Measurements from ENCODE around the gene LAD1. TPM values are rescaled to one million over a fixed set of nuclear protein-coding genes. Genes with fewer than 3 reads are reported as not detected.

Gene LAD1
- total and polyA plus RNA-seq, 2 of the 13 experiments (the other 11 are each of a cell fraction or from before 2014, with no cell fraction given) = 10.8 to 65.6 TPM

DNA sequence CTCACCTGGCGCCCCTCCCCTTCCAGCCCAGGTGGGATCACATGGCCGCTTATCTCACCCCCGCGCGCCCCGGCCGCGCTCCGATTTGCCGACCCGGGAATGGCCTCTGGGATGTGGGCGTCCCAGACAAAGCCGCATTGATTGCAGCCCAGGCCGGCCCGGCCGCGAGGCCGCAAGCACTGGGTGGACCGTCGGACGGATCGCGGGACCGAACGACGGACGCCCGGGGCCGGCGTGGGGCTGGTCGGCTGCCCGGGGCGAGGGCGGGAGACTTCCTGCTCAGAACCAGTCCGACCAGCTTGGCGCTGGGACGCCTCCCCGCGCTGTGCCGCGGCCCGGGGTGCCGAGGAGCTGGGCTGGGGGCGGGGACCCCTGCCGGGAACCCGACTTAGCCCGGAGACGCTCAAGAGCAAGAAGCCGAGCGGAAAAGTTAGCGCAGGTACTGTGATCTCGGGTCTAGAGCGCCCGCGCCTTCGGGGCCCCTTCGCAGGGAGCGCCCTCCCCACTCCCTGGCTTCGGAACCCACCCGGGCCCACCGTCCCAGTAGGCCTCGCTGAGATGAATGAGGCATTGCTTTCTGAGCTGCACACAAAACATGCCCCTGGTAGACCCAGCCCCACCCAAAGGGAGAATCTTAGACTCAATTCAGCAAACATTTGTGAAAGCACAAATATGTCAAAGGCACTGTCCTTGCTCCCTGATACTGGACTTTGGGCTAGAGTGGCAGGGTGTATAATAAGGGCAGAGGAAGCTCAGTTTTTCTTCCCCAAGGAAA lies 415 bp upstream of the LAD1 start (continued):
- TF ChIP-seq AHR (CRISPR knock-in tag; IDR thresholded peaks at IDR 0.05) (no peak), ZNF790 (CRISPR knock-in tag; IDR thresholded peaks at IDR 0.05; ENCODE audit: borderline replicate concordance) (peak; percentile 63; the same call in 1 of the 2 replicates), FUBP1 (CRISPR knock-in tag; IDR thresholded peaks at IDR 0.05; ENCODE audit: borderline replicate concordance) (no peak), POLR2A (IDR thresholded peaks at IDR 0.05; ENCODE audit: insufficient read depth in 1 of 2, low read depth in 2 of 2, low read length in 2 of 2) (peak; percentile 58 to 69), TRIM22 (IDR thresholded peaks at IDR 0.05) (no peak), ATF3 (CRISPR knock-in tag; IDR thresholded peaks at IDR 0.05) (no peak), ZNF704 (CRISPR knock-in tag; IDR thresholded peaks at IDR 0.05; ENCODE audit: borderline replicate concordance) (no peak), MAFK (conservative IDR thresholded peaks at IDR 0.05 in 1 of 2, IDR thresholded peaks at IDR 0.05 in 1 of 2; ENCODE audit: low read length in 2 of 2) (no peak), ZEB1 (IDR thresholded peaks at IDR 0.05; ENCODE audit: insufficient replicate concordance, low read depth) (peak; percentile 98), ZNF598 (CRISPR knock-in tag; IDR thresholded peaks at IDR 0.05; ENCODE audit: borderline replicate concordance) (no peak), ZNF282 (IDR thresholded peaks at IDR 0.05; ENCODE audit: partially characterized antibody) (no peak), ZNF17 (CRISPR knock-in tag; IDR thresholded peaks at IDR 0.05) (peak; percentile 73; the same call in 1 of the 2 replicates), NFIB (CRISPR knock-in tag; IDR thresholded peaks at IDR 0.05; ENCODE audit: borderline replicate concordance) (0 out of 2 replicates have a peak, but pooled peaks have one; percentile 70), HNF4G (IDR thresholded peaks at IDR 0.05; ENCODE audit: borderline replicate concordance, low read depth, low read length) (peak; percentile 27; the same call in 1 of the 2 replicates), HNF4G (CRISPR knock-in tag; IDR thresholded peaks at IDR 0.05; ENCODE audit: borderline replicate concordance, low read depth) (peak; percentile 70; the same call in 1 of the 2 replicates), ZNF207 (IDR thresholded peaks at IDR 0.05; ENCODE audit: borderline replicate concordance) (no peak), ZNF431 (CRISPR knock-in tag; IDR thresholded peaks at IDR 0.05; ENCODE audit: borderline replicate concordance, low read depth) (no peak), CSRNP2 (CRISPR knock-in tag; conservative IDR thresholded peaks at IDR 0.05; ENCODE audit: low read depth) (no peak), NCOA2 (CRISPR knock-in tag; IDR thresholded peaks at IDR 0.05) (peak; percentile 46; the same call in 1 of the 2 replicates), SKI (IDR thresholded peaks at IDR 0.05; ENCODE audit: partially characterized antibody) (no peak)
- TF ChIP-seq, protein P1, sequence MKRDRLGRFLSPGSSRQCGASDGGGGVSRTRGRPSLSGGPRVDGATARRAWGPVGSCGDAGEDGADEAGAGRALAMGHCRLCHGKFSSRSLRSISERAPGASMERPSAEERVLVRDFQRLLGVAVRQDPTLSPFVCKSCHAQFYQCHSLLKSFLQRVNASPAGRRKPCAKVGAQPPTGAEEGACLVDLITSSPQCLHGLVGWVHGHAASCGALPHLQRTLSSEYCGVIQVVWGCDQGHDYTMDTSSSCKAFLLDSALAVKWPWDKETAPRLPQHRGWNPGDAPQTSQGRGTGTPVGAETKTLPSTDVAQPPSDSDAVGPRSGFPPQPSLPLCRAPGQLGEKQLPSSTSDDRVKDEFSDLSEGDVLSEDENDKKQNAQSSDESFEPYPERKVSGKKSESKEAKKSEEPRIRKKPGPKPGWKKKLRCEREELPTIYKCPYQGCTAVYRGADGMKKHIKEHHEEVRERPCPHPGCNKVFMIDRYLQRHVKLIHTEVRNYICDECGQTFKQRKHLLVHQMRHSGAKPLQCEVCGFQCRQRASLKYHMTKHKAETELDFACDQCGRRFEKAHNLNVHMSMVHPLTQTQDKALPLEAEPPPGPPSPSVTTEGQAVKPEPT (CRISPR knock-in tag; IDR thresholded peaks at IDR 0.05; ENCODE audit: low read depth) = no peak

Data from HepG2 (cell line).